Sigmoid colon (tissue), 7 donors: Measurements from ENCODE around the gene RHOT1. TPM values are rescaled to one million over a fixed set of nuclear protein-coding genes. Genes with fewer than 3 reads are reported as not detected.

Experiments used
- DNase-seq: peaks from one replicate; pipeline ENCODE4 v3.0.0-alpha.2; 2019
- H3K27ac ChIP-seq, 4 donors: fragments of 200-600 bp; sonication (generic); one replicate each; pipeline ENCODE4 v1.5.1; 2016 to 2019; ENCODE audit warnings: mild to moderate bottlenecking in 1 of 4
- H3K27me3 ChIP-seq, 3 donors: fragments of 200-600 bp; sonication (generic); one replicate each; pipeline ENCODE4 v1.5.1; 2019; ENCODE audit warnings: mild to moderate bottlenecking in 1 of 3
- H3K36me3 ChIP-seq, 4 donors: fragments of 200-600 bp; sonication (generic); one replicate each; pipeline ENCODE4 v1.5.1; 2016 to 2019
- H3K4me1 ChIP-seq, 4 donors: fragments of 200-600 bp; sonication (generic); one replicate each; pipeline ENCODE4 v1.5.1; 2017 to 2019
- H3K4me3 ChIP-seq, 4 donors: fragments of 200-600 bp; sonication (generic); one replicate each; pipeline ENCODE4 v1.5.1; 2017 to 2019; ENCODE audit warnings: mild to moderate bottlenecking in 2 of 4, moderate library complexity in 1 of 4
- H3K9me3 ChIP-seq, 4 donors: fragments of 200-600 bp in 3 of 4; sonication (generic) in 3 of 4; one replicate each; pipeline versions ENCODE4 v1.5.1 to v1.6.1; 2013 to 2019
- EP300 ChIP-seq, 4 donors: sonication (generic); formaldehyde crosslinking; IDR thresholded peaks; one replicate each; pipeline ENCODE4 v1.6.1; 2017; ENCODE audit warnings: antibody characterized with exemption in 4 of 4
- POLR2A ChIP-seq, 2 donors: fragments of 450-650 bp; IDR thresholded peaks; one replicate each; pipeline ENCODE4 v1.6.1; 2016; ENCODE audit warnings: antibody characterized with exemption in 2 of 2, mild to moderate bottlenecking in 2 of 2, moderate library complexity in 2 of 2
- POLR2AphosphoS5 ChIP-seq, 4 donors: sonication (generic); formaldehyde crosslinking; IDR thresholded peaks; one replicate each; pipeline ENCODE4 v1.6.1; 2017; ENCODE audit warnings: antibody characterized with exemption in 4 of 4
- WGBS, 2 donors: extraction: QIAGEN DNeasy Blood & Tissue Kit; methylation state at CpG; one replicate each; pipeline ENCODE4 v1.1.7; 2013; 5-methylcytosine and 5-hydroxymethylcytosine counted together
- intact Hi-C: fragments of 100-400 bp; cut with DNase I; formaldehyde crosslinking; loops from one replicate; pipeline ENCODE4 v1.15.1; 2023
- polyA plus RNA-seq, 3 donors: library from polyadenylated mRNA; stranded (reverse); fragments of 200-250 nt; gene quantifications; one replicate each; pipeline ENCODE4 v1.2.3, GENCODE V29; 2013
- total RNA-seq, 4 donors: library from RNA; depleted of rRNA; stranded (reverse); fragments of >200 nt; gene quantifications; one replicate each; pipeline ENCODE4 v1.1.0, GENCODE V29; 2016
- TF ChIP-seq, protein P1 (sequence below), 4 experiments: fragments of 450-650 bp in 3 of 4; fragments of 200-600 bp in 1 of 4; IDR thresholded peaks; one replicate each; pipeline ENCODE4 v1.5.1; 2016 to 2019; ENCODE audit warnings: antibody characterized with exemption in 4 of 4, mild to moderate bottlenecking in 3 of 4, moderate library complexity in 2 of 4
- donor health status: healthy with polysubstance abuse.
- donor health status: Bipolar disorder and iron deficiency.
- donor health status: healthy.

RHOT1 gene
- total and polyA plus RNA-seq, 7 donors: 17.0 to 71.5 (median 48.9) TPM

- no peak for DNase-seq
- H3K4me1 ChIP-seq: no peaks in the 10 kb centered on the region
Measured at GRCh38 chr17:32235588-32235987, 93.3 kb downstream of the RHOT1 start.

GRCh38 chr17:32239456-32239855 lies 97.2 kb downstream of the RHOT1 start:
- WGBS, 2 donors: 84% methylated on average over 2 of the region's 2 CpGs
- Histone ChIP-seq H3K27me3 (no peaks in the 10 kb centered on the region), H3K4me1 (peaks cover 0 to 12% (median 0%) of the 10 kb centered on the region in 4 donors), H3K9me3 (no peaks in the 10 kb centered on the region), H3K4me3 (no peak overlapping the region), H3K36me3 (no peaks in the 10 kb centered on the region), H3K27ac (no peak overlapping the region)
- TF ChIP-seq EP300 (IDR thresholded peaks at IDR 0.05) (no peak), POLR2A (IDR thresholded peaks at IDR 0.05) (no peak), POLR2AphosphoS5 (IDR thresholded peaks at IDR 0.05) (no peak)
- TF ChIP-seq, protein P1, sequence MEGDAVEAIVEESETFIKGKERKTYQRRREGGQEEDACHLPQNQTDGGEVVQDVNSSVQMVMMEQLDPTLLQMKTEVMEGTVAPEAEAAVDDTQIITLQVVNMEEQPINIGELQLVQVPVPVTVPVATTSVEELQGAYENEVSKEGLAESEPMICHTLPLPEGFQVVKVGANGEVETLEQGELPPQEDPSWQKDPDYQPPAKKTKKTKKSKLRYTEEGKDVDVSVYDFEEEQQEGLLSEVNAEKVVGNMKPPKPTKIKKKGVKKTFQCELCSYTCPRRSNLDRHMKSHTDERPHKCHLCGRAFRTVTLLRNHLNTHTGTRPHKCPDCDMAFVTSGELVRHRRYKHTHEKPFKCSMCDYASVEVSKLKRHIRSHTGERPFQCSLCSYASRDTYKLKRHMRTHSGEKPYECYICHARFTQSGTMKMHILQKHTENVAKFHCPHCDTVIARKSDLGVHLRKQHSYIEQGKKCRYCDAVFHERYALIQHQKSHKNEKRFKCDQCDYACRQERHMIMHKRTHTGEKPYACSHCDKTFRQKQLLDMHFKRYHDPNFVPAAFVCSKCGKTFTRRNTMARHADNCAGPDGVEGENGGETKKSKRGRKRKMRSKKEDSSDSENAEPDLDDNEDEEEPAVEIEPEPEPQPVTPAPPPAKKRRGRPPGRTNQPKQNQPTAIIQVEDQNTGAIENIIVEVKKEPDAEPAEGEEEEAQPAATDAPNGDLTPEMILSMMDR (IDR thresholded peaks at IDR 0.05): no peak
- DNase-seq: no peak
- intact Hi-C loops: no loop called here

More at GRCh38 chr17:32235588-32235987, 93.3 kb downstream of the RHOT1 start:
- no peak overlapping the region for H3K4me3 ChIP-seq
- H3K27me3 ChIP-seq: no peaks in the 10 kb centered on the region
- intact Hi-C loops: no loop called here
- no peaks in the 10 kb centered on the region for H3K36me3 ChIP-seq
- H3K9me3 ChIP-seq: no peaks in the 10 kb centered on the region
- TF ChIP-seq EP300 (IDR thresholded peaks at IDR 0.05): no peak
- TF ChIP-seq, protein P1 (IDR thresholded peaks at IDR 0.05): no peak
- TF ChIP-seq POLR2AphosphoS5 (IDR thresholded peaks at IDR 0.05): no peak
- no peak for TF ChIP-seq POLR2A (IDR thresholded peaks at IDR 0.05)
- H3K27ac ChIP-seq: no peak overlapping the region
- WGBS, 2 donors: 70 to 99% methylated on average over 2 of the region's 2 CpGs

- Histone ChIP-seq H3K9me3 (no peaks in the 10 kb centered on the region), H3K4me1 (peaks cover 0 to 12% (median 0%) of the 10 kb centered on the region in 4 donors), H3K4me3 (no peak overlapping the region), H3K27ac (no peak overlapping the region), H3K27me3 (no peaks in the 10 kb centered on the region), H3K36me3 (no peaks in the 10 kb centered on the region)
- no peak for TF ChIP-seq POLR2A (IDR thresholded peaks at IDR 0.05)
- no peak for TF ChIP-seq POLR2AphosphoS5 (IDR thresholded peaks at IDR 0.05)
- TF ChIP-seq, protein P1 (IDR thresholded peaks at IDR 0.05): no peak
- intact Hi-C loops: no loop called here
- 81 to 87% methylated on average over 8 of the region's 8 CpGs for WGBS, 2 donors
- DNase-seq: no peak
Measured at GRCh38 chr17:32240750-32241149, 98.4 kb downstream of the RHOT1 start.

DNA sequence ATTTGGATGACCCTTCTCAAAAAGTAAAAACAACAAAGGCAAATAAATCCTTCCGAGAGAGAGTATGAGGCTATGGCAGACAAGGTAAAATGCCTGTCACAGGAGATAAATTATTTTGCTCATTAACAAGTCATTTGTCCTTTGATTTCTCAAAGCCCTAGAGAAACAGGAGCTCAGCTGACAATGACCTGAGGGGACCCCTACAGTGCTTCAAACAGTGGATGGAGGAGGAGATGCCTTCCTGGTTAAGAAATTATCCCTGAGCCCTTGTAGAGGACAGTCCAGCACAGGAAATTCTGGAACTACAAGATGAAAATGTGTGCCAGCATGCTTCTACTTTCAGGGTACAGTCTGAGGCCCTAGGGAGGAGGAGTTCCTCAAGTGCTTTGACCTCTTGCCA lies 99.3 kb downstream of the RHOT1 start:
- intact Hi-C loops: no loop called here
- DNase-seq: no peak
- no peaks in the 10 kb centered on the region for H3K27me3 ChIP-seq
- H3K36me3 ChIP-seq: no peaks in the 10 kb centered on the region
- no peaks in the 10 kb centered on the region for H3K9me3 ChIP-seq
- H3K4me1 ChIP-seq: peaks cover 0 to 12% (median 0%) of the 10 kb centered on the region in 4 donors
- H3K4me3 ChIP-seq: no peak overlapping the region
- H3K27ac ChIP-seq: no peak overlapping the region
- 92% methylated on average over 1 of the region's 1 CpG for WGBS, 2 donors
- TF ChIP-seq POLR2A (IDR thresholded peaks at IDR 0.05) (no peak), POLR2AphosphoS5 (IDR thresholded peaks at IDR 0.05) (no peak), EP300 (IDR thresholded peaks at IDR 0.05) (no peak)
- TF ChIP-seq, protein P1 (IDR thresholded peaks at IDR 0.05): no peak

GRCh38 chr17:32249475-32249874 lies 107.2 kb downstream of the RHOT1 start:
- H3K4me3 ChIP-seq: no peak overlapping the region
- H3K4me1 ChIP-seq: no peaks in the 10 kb centered on the region
- intact Hi-C loops: no loop called here
- DNase-seq: no peak
- no peak overlapping the region for H3K27ac ChIP-seq
- TF ChIP-seq EP300 (IDR thresholded peaks at IDR 0.05): no peak
- TF ChIP-seq, protein P1 (IDR thresholded peaks at IDR 0.05): no peak
- no peak for TF ChIP-seq POLR2AphosphoS5 (IDR thresholded peaks at IDR 0.05)
- WGBS, 2 donors: 88 to 91% methylated on average over 3 of the region's 3 CpGs
- no peaks in the 10 kb centered on the region for H3K27me3 ChIP-seq
- H3K9me3 ChIP-seq: no peaks in the 10 kb centered on the region
- H3K36me3 ChIP-seq: no peaks in the 10 kb centered on the region
